Nephron (organoid): ENCODE data around the gene CASP2.

Experiments used
- H3K27ac Mint-ChIP-seq, 3 experiments: 2 replicates each; pipeline ENCODE4 v1.8.0; 2020; ENCODE audit warnings: mixed read lengths in 3 of 3, mild to moderate bottlenecking in 2 of 3, moderate library complexity in 1 of 3
- H3K27me3 Mint-ChIP-seq: 2 replicates; pipeline ENCODE4 v1.8.0; 2021; ENCODE audit warnings: low read depth, mild to moderate bottlenecking, moderate library complexity, mixed read lengths
- H3K36me3 Mint-ChIP-seq: 2 replicates; pipeline ENCODE4 v1.8.0; 2020; ENCODE audit warnings: low read depth, mixed read lengths
- H3K4me1 Mint-ChIP-seq: 2 replicates; pipeline ENCODE4 v1.8.0; 2020; ENCODE audit warnings: mixed read lengths
- H3K4me3 Mint-ChIP-seq, 3 experiments: 2 replicates each; pipeline ENCODE4 v1.8.0; 2020; ENCODE audit warnings: mild to moderate bottlenecking in 3 of 3, mixed read lengths in 3 of 3, moderate library complexity in 2 of 3
- H3K9me3 Mint-ChIP-seq: 2 replicates; pipeline ENCODE4 v1.8.0; 2020; ENCODE audit warnings: mixed read lengths
- CTCF ChIP-seq, 3 experiments: fragments of 200-600 bp; sonication (generic); IDR thresholded peaks; one replicate each; pipeline ENCODE4 v1.5.0; 2021; ENCODE audit warnings: antibody characterized with exemption in 3 of 3; ENCODE audit not compliant: unreplicated experiment in 3 of 3

The CASP2 gene

GRCh38 chr7:143345428-143345900 lies 57.3 kb downstream of the CASP2 start:
- no peaks in the 10 kb centered on the region for H3K4me1 Mint-ChIP-seq
- peaks cover 33% of the 10 kb centered on the region for H3K27me3 Mint-ChIP-seq
- H3K9me3 Mint-ChIP-seq = no peaks in the 10 kb centered on the region
- H3K27ac Mint-ChIP-seq = no peak overlapping the region
- peak overlapping the region; percentile 48 to 71 (median 71) for H3K4me3 Mint-ChIP-seq
- H3K36me3 Mint-ChIP-seq = no peaks in the 10 kb centered on the region
- peak; percentile 44 to 62 (median 55) for TF ChIP-seq CTCF (IDR thresholded peaks at IDR 0.05; ENCODE audit: unreplicated experiment in 3 of 3)

DNA sequence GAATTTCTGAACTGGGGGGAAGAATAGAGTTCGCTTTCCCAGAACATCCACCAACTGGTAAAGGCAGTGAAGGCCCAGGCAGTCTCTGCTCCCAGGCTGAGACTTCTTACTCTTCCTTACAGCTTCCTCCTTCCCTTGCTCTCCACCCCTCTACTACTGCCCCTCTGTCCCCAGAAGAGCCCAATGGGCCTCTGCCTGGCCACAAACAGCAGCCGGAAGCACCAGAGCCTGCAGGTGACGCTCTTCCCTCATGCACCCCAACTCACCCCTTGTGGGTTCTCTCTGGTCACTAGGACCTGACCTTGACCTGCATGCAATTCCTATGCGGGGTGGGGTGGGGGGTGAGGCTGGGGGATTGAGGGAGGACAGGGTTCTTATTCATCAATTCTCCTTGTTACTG lies 57.9 kb downstream of the CASP2 start:
- no peaks in the 10 kb centered on the region for H3K4me1 Mint-ChIP-seq
- no peak overlapping the region for H3K27ac Mint-ChIP-seq
- no peaks in the 10 kb centered on the region for H3K9me3 Mint-ChIP-seq
- peak overlapping the region in 1 of 3 experiments; percentile 44 for H3K4me3 Mint-ChIP-seq
- no peak for TF ChIP-seq CTCF (IDR thresholded peaks at IDR 0.05; ENCODE audit: unreplicated experiment in 3 of 3)
- H3K36me3 Mint-ChIP-seq = no peaks in the 10 kb centered on the region
- H3K27me3 Mint-ChIP-seq = peaks cover 30% of the 10 kb centered on the region

DNA sequence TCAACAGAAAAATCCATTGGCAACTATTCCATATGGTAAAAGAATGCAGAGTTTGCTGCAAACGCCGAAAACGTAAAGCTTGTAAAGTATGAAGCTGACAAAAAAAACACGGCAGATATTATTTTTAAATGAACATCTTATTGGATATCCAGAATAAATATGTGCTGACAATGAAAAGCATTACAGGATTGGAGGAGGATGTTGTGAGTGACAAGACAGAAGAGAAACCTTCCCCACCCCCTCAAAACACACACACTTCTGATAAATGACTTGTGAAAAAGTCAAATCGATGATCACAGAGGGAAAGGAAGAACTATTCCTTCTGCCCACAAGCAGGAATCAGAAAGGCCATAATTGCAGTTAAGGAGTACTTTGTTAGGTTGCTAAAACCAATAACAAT lies 59.8 kb downstream of the CASP2 start:
- no peak for TF ChIP-seq CTCF (IDR thresholded peaks at IDR 0.05; ENCODE audit: unreplicated experiment in 3 of 3)
- Mint-ChIP-seq H3K36me3 (no peaks in the 10 kb centered on the region), H3K4me3 (no peak overlapping the region), H3K27ac (no peak overlapping the region), H3K4me1 (no peaks in the 10 kb centered on the region), H3K9me3 (no peaks in the 10 kb centered on the region), H3K27me3 (peaks cover 34% of the 10 kb centered on the region)

DNA sequence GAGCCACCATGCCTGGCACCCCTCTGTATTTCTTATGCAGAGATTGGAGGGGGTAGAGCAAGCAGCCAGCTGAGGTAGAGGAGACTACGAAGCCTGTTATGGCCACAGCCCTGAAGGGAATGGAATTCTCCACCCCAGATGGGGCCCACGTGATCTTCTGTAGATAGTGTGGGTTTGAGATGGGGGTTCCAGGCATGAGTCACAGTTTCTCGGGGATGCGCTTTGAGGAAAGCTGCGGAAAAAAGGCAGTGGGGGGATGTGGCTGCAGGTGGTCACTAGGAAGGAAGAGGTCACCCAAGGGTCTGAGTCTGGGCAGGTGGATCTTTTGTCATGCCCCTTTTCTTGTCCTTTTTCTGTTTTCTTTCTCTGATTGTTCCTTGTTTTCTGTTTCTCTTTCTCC lies 62.9 kb downstream of the CASP2 start:
- Mint-ChIP-seq H3K36me3 (no peaks in the 10 kb centered on the region), H3K27ac (no peak overlapping the region), H3K4me1 (no peaks in the 10 kb centered on the region), H3K4me3 (no peak overlapping the region), H3K9me3 (no peaks in the 10 kb centered on the region), H3K27me3 (peaks cover 32% of the 10 kb centered on the region)
- no peak for TF ChIP-seq CTCF (IDR thresholded peaks at IDR 0.05; ENCODE audit: unreplicated experiment in 3 of 3)

GRCh38 chr7:143351574-143351973 lies 63.4 kb downstream of the CASP2 start:
- Mint-ChIP-seq H3K4me3 (no peak overlapping the region), H3K27me3 (peaks cover 28% of the 10 kb centered on the region), H3K36me3 (no peaks in the 10 kb centered on the region), H3K9me3 (no peaks in the 10 kb centered on the region), H3K4me1 (no peaks in the 10 kb centered on the region), H3K27ac (no peak overlapping the region)
- TF ChIP-seq CTCF (IDR thresholded peaks at IDR 0.05; ENCODE audit: unreplicated experiment in 3 of 3) = no peak

DNA sequence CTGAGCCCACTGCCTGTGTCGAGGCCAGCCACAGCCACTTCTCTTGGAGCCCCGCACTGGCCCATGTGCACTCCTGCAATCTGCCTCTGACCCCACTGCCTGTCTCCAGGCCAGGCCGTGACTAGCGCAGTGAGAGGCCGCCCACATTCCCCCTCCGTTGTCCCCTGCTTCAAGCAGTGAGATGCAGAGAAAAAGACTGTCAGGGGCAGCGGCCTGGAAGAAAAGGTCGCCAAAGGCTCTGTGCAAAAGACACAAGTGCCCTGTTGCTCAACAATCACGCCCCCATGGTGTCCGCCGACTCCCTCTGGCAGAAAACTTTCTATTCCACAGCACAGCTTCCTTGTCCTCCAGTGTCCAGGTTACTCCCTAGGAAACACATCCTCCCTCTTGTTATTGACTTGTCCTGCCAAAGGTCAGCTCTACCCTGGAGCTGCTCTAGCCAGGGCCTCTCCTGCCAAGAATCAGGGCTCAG lies 64.4 kb downstream of the CASP2 start:
- peaks cover 4% of the 10 kb centered on the region for H3K36me3 Mint-ChIP-seq
- no peaks in the 10 kb centered on the region for H3K4me1 Mint-ChIP-seq
- H3K9me3 Mint-ChIP-seq = no peaks in the 10 kb centered on the region
- peaks cover 23% of the 10 kb centered on the region for H3K27me3 Mint-ChIP-seq
- H3K27ac Mint-ChIP-seq = peak overlapping the region in 1 of 3 experiments; percentile 67
- H3K4me3 Mint-ChIP-seq = no peak overlapping the region
- no peak for TF ChIP-seq CTCF (IDR thresholded peaks at IDR 0.05; ENCODE audit: unreplicated experiment in 3 of 3)
